BE2C (cell line): ENCODE measurements around the gene LIN54.

Experiments used
- DNase-seq: peaks from one replicate; pipeline ENCODE4 v3.0.0-alpha.2; 2020
- H3K27me3 ChIP-seq: fragments of 250-450 bp; sonication (Bioruptor Pico); 2 replicates; pipeline ENCODE4 v1.5.1; 2020; ENCODE audit warnings: mild to moderate bottlenecking
- H3K36me3 ChIP-seq: fragments of 250-450 bp; sonication (Bioruptor Pico); 2 replicates; pipeline ENCODE4 v1.5.1; 2020; ENCODE audit warnings: mild to moderate bottlenecking
- H3K4me1 ChIP-seq: fragments of 250-450 bp; sonication (Bioruptor Pico); 2 replicates; pipeline ENCODE4 v1.5.1; 2020
- H3K4me3 ChIP-seq: 2 replicates; pipeline ENCODE4 v1.5.1; 2011; ENCODE audit warnings: low read depth, low read length
- H3K9me3 ChIP-seq: fragments of 250-450 bp; sonication (Bioruptor Pico); 2 replicates; pipeline ENCODE4 v1.5.1; 2020
- CTCF ChIP-seq: IDR thresholded peaks from 2 replicates; pipeline ENCODE4 v1.5.1; 2012; ENCODE audit warnings: mild to moderate bottlenecking, low read depth, low read length

LIN54 gene

GRCh38 chr4:83040269-83040668 lies 29.6 kb upstream of the LIN54 start:
- DNase-seq: no peak
- H3K36me3 ChIP-seq: no peaks in the 10 kb centered on the region; the same call in 1 of the 2 replicates
- no peak for TF ChIP-seq CTCF
- no peaks in the 10 kb centered on the region for H3K27me3 ChIP-seq
- H3K9me3 ChIP-seq: no peaks in the 10 kb centered on the region
- no peaks in the 10 kb centered on the region for H3K4me1 ChIP-seq
- no peak overlapping the region for H3K4me3 ChIP-seq

- H3K4me3 ChIP-seq: no peak overlapping the region
- no peak for TF ChIP-seq CTCF
- no peaks in the 10 kb centered on the region for H3K9me3 ChIP-seq
- H3K4me1 ChIP-seq: no peaks in the 10 kb centered on the region
- DNase-seq: no peak
- no peaks in the 10 kb centered on the region; the same call in 1 of the 2 replicates for H3K36me3 ChIP-seq
- no peaks in the 10 kb centered on the region for H3K27me3 ChIP-seq
Measured at GRCh38 chr4:83036991-83037665, 26.5 kb upstream of the LIN54 start.

- H3K4me3 ChIP-seq: peak within 1 kb of the TSS; percentile 82
- H3K27me3 ChIP-seq: no peaks in the 10 kb centered on the region
- peak; percentile 98 for DNase-seq
- no peaks in the 10 kb centered on the region for H3K4me1 ChIP-seq
- peak; percentile 47 for TF ChIP-seq CTCF
- H3K36me3 ChIP-seq: no peaks in the 10 kb centered on the region
- no peaks in the 10 kb centered on the region for H3K9me3 ChIP-seq
Measured at GRCh38 chr4:83034630-83035494, 24.2 kb upstream of the LIN54 start, which contains the start of gene COPS4. Gene COPS4, plus strand, starts transcription at chr4:83035183. Its CDS starts 42 bp downstream, at chr4:83035225.

DNA sequence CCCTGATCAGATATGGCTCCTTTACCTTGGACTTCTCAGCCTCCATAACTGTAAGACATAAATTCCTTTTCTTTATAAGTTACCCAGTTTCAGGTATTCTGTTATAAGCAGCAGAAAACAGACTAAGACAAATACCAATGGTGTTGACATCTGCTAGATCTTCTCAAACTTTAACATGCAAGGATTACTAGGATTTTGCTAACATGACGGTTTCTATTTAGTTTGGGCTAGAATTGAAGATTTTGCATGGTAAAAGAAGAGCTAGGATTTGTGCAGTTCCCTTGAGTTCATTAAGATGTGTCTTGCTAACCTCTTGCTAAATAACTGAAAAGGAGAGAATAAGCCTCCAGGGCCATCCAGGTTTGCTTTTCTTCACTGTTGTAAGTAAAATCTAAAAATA lies 19.1 kb upstream of the LIN54 start:
- no peak for DNase-seq
- no peak for TF ChIP-seq CTCF
- Histone ChIP-seq H3K27me3 (no peaks in the 10 kb centered on the region), H3K4me1 (no peaks in the 10 kb centered on the region), H3K36me3 (no peaks in the 10 kb centered on the region), H3K4me3 (no peak overlapping the region), H3K9me3 (no peaks in the 10 kb centered on the region)

- Histone ChIP-seq H3K4me1 (no peaks in the 10 kb centered on the region), H3K27me3 (no peaks in the 10 kb centered on the region), H3K4me3 (no peak overlapping the region), H3K9me3 (no peaks in the 10 kb centered on the region), H3K36me3 (no peaks in the 10 kb centered on the region)
- no peak for TF ChIP-seq CTCF
- DNase-seq: no peak
Measured at GRCh38 chr4:83028976-83029375, 18.4 kb upstream of the LIN54 start.

DNA sequence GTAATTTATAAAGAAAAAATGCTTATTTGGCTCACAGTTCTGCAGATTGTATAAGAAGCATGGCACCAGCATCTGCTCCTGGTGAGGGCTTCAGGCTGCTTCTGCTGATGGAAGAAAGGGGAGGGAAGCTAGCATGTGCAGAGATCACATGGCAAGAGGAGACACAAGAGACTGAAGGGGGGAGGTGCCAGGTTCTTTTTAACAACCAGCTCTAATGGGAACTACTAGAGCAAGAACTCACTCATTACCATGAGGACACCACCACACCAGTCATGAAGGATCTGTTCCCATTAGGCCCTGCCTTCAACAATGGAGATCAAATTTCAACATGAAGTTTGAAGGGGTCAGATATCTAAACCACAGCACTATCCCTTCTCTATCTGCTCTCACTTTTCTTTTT lies 14.9 kb upstream of the LIN54 start:
- no peak for TF ChIP-seq CTCF
- DNase-seq: no peak
- no peak overlapping the region for H3K4me3 ChIP-seq
- no peaks in the 10 kb centered on the region for H3K4me1 ChIP-seq
- H3K36me3 ChIP-seq: no peaks in the 10 kb centered on the region
- H3K9me3 ChIP-seq: no peaks in the 10 kb centered on the region
- no peaks in the 10 kb centered on the region for H3K27me3 ChIP-seq
